GM18858 (cell line): ENCODE results near the gene MMP12.

ENCODE experiments used
- ATAC-seq: cut with Tn5 transposase; IDR thresholded peaks from one replicate; pipeline ENCODE4 v1.9.1; 2021; ENCODE audit not compliant: unreplicated experiment

Gene MMP12

GRCh38 chr11:102850973-102851745, 23.6 kb downstream of the MMP12 start:
- ATAC-seq, result no peak

- no peak for ATAC-seq
These were observed 25.5 kb downstream of the MMP12 start for GRCh38 chr11:102849311-102849710.

- no peak for ATAC-seq
These were observed 28.5 kb downstream of the MMP12 start for GRCh38 chr11:102846292-102846691.

GRCh38 chr11:102843489-102843888, 31.3 kb downstream of the MMP12 start, which contains the start of gene MMP3:
Gene MMP3 (minus strand): TSS chr11:102843609. CDS start chr11:102843546, 63 bp downstream.
- ATAC-seq, result no peak

GRCh38 chr11:102842930-102843329, 31.9 kb downstream of the MMP12 start:
- ATAC-seq, result no peak

GRCh38 chr11:102840018-102840417, 34.8 kb downstream of the MMP12 start:
- no peak for ATAC-seq

- ATAC-seq, result no peak
These were observed 37.1 kb downstream of the MMP12 start for GRCh38 chr11:102837646-102838045.

GRCh38 chr11:102837156-102837555, 37.6 kb downstream of the MMP12 start:
- ATAC-seq, result no peak

- no peak for ATAC-seq
These were observed 38.4 kb downstream of the MMP12 start for GRCh38 chr11:102836290-102836875.

- no peak for ATAC-seq
These were observed 41.1 kb downstream of the MMP12 start for GRCh38 chr11:102833731-102834130.

- ATAC-seq, result no peak
These were observed 42.2 kb downstream of the MMP12 start for GRCh38 chr11:102832612-102833011.

- ATAC-seq, result no peak
These were observed 43.0 kb downstream of the MMP12 start for GRCh38 chr11:102831489-102832440.

GRCh38 chr11:102831128-102831488, 43.7 kb downstream of the MMP12 start:
- no peak for ATAC-seq

GRCh38 chr11:102830001-102830727, 44.6 kb downstream of the MMP12 start:
- no peak for ATAC-seq

GRCh38 chr11:102829316-102830000, 45.3 kb downstream of the MMP12 start:
- ATAC-seq, result no peak

GRCh38 chr11:102824556-102824955, 50.2 kb downstream of the MMP12 start:
- no peak for ATAC-seq

- no peak for ATAC-seq
These were observed 55.3 kb downstream of the MMP12 start for GRCh38 chr11:102819491-102819890.

- ATAC-seq, result no peak
These were observed 61.3 kb downstream of the MMP12 start for GRCh38 chr11:102813484-102813883.
